NCI-H510A (cell line): ENCODE measurements around the gene BCL2L1.
A peak's percentile ranks its signal among the peaks of the same experiment; 100 is the strongest.
"Not testable (repeated sequence)": the region's sequence is repeated elsewhere in the genome, so short reads cannot be mapped to it uniquely, and the experiment has no call there.

Experiments used
- DNase-seq: peaks from one replicate; lab custom pipeline; 2025; lab: John Stamatoyannopoulos, UW

BCL2L1 gene

DNA sequence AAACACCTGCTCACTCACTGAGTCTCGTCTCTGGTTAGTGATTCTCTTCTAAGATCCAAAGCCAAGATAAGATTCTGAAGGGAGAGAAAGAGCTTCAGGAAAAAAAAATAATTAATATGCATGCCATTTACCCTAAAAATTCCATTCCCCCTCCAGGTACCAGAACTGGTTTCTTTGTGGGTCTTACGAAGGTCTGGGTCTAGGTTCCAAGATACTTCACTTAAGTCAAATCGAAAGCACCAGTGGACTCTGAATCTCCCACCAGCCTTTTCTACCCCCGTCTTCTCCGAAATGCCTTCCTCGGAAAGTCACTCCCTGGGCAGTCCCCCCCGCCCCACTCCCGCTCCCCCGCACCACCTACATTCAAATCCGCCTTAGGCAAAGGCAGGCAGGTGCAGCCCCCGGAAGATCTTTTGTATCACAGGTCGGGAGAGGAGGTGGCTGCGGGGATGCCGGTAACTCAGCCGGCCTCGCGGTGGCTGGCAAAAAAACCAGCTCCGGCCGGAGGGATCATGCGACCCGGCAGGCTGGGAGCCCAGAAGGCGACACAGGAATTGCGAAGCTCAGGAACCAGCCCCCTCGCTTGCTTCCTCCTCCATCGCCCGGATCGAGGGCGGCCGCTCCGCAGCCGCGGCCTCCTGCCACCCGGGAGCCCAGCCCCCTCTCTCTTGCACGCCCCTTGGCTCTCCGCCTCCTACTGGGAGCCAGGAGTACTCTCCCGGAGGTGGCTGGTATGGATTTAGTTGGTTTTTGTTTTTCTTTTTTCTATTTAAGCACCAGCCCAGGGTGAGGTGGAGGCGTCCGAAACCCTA is at the start of gene BCL2L1:
BCL2L1 (minus strand) TSS at position 612 of the 812 bp plus-strand sequence. CDS start 650 bp downstream, outside the sequence.
- DNase-seq = peak; percentile 88

DNA sequence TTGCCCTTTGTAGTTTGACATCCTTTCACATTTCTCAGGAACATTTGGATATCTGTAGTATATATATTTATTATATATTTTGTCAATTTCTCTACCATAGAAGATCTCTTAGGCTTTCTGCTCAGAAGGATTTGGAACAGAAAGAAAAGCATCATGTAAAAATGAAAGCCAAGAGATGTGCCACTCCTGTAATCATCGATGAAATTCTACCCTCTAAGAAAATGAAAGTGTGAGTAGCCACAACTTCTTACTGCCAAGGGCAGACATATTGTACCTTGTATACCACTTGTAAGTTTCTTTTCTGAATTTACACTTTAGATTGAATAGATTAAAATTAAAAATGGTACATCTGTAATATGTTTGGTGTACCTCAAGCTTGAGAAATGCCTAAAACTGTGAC is 47.6 kb upstream of the BCL2L1 start:
- no peak for DNase-seq

DNA sequence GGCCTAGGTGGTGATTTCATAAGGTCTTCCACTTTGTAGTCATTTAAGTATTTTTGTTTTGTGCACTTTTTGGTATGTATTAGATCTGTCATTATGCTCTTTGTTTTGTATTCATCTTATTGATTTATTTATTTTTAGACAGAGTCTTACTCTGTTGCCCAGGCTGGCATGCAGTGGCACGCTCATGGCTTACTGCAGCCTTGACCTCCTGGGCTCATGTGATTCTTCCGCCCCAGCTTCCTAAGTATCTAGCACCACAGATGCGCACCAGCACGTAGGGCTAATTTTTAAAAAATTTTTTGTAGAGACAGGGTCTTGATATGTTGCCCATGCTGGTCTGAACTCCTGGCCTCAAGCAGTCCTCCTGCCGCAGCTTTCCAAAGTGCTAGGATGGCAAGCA is 47.0 kb upstream of the BCL2L1 start:
- DNase-seq = no peak

- no peak for DNase-seq
These were observed 45.1 kb upstream of the BCL2L1 start for GRCh38 chr20:31767805-31768204.

DNA sequence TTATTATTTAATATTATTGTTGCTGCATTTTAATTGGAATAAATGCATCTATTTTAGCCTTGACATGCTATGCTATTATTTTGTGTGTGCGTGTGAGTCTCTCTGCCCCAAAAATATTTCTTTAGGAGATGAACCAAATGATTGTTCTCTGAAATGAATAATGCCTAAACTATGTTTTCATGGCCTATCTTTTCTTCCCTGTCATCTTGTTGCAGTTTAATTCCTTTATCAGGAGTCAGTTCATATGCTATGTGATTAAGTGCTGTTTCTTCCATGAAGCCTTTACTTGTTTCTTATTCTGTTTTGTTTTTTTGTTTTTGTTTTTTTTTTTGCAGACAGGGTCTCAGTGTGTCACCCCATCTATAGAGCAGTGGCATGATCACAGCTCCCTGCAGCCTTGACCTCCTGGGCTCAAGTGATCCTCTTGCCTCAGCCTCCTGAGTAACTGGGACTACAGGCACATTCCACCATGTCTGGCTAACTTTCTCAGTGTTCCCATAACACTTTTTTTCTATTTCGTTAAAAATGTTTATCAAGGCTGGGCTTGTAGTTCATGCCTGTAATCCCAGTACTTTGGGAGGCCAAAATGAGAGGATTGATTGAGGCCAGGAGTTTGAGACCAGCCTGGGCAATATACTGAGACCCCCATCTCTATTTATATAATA is 42.1 kb upstream of the BCL2L1 start:
- DNase-seq = no peak

GRCh38 chr20:31760519-31761240 is 38.0 kb upstream of the BCL2L1 start:
- DNase-seq = no peak

DNA sequence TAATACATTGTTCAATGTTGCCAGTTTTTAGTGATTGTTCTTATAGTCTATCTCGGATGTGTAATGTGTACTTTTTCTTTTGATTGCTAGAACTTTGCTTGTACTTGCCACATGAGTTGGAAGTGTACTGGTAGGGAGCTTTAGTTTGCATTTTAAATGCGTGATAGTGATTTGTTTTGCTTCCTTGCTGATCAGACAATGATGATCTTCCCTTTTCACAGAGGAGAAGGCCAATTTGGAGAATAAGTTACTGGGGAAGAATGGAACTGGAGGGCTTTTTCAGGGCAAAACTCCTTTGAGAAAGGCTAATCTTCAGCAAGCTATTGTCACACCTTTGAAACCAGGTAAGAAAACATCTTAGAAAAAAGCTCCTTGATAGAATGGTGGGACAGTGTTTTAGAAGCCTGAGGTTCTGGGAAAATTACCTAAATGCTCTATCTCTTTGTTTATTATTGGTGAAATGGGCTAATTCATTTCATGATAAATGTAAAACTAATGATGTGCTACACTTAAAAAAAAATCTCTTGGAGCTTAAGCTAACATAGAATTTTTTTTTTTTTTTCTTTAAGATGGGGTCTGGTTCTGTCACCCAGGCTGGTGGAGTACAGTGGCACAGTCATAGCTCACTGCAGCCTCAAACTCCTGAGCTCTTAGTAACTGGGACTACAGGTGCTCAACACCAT is 37.3 kb upstream of the BCL2L1 start:
- DNase-seq = no peak

DNA sequence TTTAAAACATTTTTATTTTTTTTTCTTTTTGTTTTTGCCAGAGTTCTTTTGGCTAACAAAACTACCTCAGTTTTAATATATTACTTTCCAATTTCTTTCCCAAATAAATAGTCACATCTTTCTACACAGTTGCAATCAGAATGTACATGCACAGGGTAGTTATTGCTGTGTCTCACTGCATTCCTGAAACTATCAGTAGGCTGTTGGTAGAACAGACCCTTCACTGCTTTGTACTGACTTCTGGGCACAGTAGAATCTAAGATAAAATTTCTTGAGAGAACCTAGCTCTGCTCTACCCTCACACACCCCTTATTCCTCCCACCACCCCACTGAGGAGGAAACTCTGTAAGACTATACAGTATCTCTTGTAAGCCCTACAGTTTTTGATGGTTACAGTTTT is 36.3 kb upstream of the BCL2L1 start:
- no peak for DNase-seq

DNA sequence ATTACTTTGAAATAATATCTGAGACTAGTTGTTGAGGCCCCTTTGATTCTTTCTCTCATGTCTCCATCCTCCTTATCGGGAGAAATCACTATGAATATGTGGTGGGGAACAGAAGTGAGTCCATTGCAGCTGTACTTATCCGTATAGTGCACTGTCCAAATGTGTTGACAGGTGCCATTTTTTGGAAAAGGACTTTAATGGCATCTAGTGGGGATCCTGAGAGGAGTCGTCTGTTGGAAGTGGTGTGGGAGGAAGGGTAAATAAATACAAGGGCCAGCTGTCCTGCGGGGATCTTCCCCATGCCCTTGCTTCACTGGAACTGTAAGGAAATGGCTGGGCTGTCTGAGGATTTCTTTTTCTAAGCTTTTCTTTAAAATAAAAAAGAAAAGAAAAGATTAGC is 35.9 kb upstream of the BCL2L1 start:
- DNase-seq = no peak

GRCh38 chr20:31757254-31757653 is 34.6 kb upstream of the BCL2L1 start:
- DNase-seq = no peak

GRCh38 chr20:31751126-31751525 is 28.5 kb upstream of the BCL2L1 start:
- DNase-seq = no peak

- no peak for DNase-seq
These were observed 26.6 kb upstream of the BCL2L1 start for GRCh38 chr20:31749223-31749622.

DNA sequence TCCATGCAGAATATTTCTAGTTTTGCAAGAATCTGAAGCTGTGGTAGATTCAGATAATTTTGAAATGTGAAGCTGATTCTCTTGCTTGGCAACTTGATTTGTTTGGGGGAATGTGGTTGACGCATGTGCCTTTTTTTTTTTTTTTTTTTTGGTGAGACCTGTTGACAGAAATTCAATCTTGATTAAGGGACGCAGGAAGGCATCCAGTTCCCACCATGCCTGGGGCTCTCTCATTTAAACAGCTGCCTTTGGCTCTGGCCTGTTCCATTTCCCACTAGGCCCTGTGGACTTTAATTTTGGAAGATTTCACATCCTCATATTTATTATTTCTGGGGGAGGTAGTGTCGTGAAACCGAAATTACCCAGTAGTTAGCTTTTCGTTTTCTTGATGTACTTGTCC is 25.0 kb upstream of the BCL2L1 start:
- no peak for DNase-seq

DNA sequence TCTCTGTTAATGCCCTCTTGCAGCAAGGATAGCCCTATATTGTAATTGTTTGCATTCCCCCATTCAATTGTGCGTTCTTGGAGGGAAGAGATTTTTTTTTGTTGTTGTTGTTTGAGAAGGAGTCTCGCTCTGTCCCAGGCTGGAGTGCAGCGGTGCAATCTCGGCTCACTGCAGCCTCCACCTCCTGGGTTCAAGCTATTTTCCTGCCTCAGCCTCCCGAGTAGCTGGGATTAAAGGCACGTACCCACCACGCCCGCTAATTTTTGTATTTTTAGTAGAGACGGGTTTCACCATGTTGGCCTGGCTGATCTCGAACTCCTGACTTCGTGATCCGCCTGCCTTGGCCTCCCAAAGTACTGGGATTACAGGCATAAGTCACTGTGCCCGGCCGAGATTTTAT is 24.4 kb upstream of the BCL2L1 start:
- not testable (repeated sequence) for DNase-seq

GRCh38 chr20:31746068-31746878 is 23.6 kb upstream of the BCL2L1 start:
- no peak for DNase-seq

- no peak for DNase-seq
These were observed 18.1 kb upstream of the BCL2L1 start for GRCh38 chr20:31740656-31741323.

DNA sequence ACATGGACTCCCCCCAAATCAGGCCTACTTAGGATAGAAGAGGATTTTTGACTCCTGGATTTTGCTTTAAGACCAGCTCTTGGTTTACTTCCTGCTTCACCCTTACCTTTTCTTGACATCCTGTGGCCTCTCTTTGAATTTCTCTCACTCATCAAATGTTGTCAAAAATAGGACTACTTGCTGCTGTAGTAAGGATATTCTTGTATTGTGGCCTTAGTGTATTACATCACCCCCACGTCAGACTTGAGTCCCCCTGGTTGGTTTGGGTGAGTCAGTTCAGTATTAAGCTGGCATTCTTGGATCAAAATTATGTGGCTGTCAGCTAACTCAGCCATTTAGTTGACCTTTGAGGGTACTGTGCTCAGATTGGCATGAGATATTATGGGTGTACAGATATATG is 17.5 kb upstream of the BCL2L1 start:
- no peak for DNase-seq

GRCh38 chr20:31739550-31739977 is 16.9 kb upstream of the BCL2L1 start:
- DNase-seq = no peak

- DNase-seq = peak; percentile 97
These were observed 16.3 kb upstream of the BCL2L1 start, which contains the start of gene TPX2 for GRCh38 chr20:31738729-31739549. Gene TPX2 (plus strand): TSS chr20:31739290. CDS start chr20:31757477, 18,187 bp downstream.

DNA sequence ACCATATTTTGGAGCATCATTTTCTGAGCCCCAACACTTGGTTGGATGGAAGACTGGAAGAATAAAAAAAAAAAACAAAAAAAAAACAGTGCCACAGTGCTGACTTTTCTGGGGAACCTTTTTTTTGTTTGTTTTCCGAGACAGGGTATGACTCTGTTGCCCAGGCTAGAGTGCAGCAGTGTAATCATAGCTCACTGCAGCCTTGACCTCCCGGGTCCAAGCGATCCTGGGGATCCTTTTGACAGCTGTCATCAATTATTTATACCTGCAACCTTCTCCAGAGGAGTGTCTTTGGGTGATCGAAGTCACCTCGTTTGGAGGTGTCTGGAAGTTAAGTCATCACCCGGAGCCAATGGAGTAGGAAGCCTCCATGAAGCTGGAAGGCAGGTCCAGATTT is 8.7 kb upstream of the BCL2L1 start:
- no peak for DNase-seq
